ENCODE measurements around the gene ADH5.
"Not testable (repeated sequence)": the region's sequence is repeated elsewhere in the genome, so short reads cannot be mapped to it uniquely, and the experiment has no call there.

ADH5 gene

GRCh38 chr4:99029018-99029735 is 59.4 kb downstream of the ADH5 start:
- no peak for DNase-seq (ENCODE audit: low spot score)

- no peak for DNase-seq (ENCODE audit: low spot score)
These were observed 60.4 kb downstream of the ADH5 start for GRCh38 chr4:99028187-99028586.

DNA sequence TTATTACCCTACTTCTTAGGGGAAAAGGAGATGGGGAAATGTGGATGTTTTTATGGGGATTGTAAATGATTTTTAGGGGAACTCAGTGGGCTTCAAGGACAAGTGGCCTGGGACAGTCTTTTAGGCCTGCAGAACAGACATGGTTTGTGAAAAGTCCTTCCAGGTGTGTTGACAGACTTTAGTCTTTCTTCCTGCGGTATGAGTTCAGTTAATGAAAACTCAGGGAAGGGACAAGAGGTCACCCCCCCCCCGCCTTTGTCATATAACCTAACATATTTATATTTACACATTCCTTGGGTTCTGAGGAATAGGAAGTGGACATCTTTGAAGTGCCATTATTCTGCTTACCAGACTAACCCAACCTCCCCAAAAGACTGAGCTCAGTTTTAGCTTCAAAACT is 61.3 kb downstream of the ADH5 start:
- DNase-seq (ENCODE audit: low spot score), result no peak

GRCh38 chr4:99025506-99025905 is 63.1 kb downstream of the ADH5 start:
- DNase-seq (ENCODE audit: low spot score), result no peak

DNA sequence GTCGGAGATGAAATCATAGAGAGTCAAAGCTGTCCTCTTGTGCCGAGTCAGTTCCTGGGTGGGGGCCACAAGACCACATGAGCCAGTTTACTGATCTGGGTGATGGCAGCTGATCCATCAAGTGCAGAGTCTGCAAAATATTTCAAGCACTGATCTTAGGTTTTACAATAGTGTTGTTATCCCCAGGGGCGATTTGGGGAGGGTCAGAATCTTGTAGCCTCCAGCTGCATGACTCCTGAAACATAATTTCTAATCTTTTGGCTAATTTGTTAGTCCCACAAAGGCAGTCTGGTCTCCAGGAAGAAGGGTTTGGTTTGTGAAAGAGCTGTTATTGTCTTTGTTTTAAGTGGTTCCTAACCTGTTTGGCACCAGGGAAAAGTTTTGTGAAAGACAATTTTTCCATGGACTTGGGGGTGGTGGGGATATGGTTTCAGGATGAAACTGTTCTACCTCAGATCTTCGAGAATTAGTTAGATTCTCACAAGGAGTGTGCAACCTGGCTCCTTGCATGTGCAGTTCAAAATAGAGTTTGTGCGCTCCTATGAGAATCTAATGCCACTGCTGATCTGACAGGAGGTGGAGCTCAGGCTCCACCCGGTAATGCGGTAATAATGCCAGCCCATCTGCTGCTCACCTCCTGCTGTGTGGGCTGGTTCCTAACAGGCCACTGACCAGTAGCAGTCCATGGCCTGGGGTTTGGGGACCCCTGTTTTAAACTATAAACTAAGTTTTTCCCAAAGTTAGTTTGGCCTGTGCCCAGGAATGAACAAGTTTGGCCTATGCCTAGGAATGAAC is 63.9 kb downstream of the ADH5 start:
- no peak for DNase-seq (ENCODE audit: low spot score)

- DNase-seq (ENCODE audit: low spot score), result not testable (repeated sequence)
These were observed 64.8 kb downstream of the ADH5 start for GRCh38 chr4:99023800-99024251.

DNA sequence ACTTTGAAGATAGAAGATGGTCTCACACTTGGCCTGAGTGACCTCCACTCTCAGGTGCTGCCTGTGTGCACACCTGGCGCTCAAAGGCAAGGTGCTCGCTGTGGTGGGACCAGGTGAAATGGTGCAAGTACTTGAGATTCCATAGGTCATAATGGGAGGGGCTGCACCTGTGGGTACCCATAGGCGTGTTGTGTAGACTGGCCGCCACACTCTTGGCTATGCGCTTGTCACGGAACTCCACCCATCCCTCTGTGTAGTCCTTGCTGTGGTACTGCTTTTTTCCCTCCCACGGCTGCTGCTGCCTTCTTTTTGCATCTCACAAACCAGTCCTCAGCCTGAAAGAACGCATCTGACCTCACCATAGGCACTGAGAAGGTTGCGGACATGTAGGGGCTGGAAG is 66.0 kb downstream of the ADH5 start:
- no peak for DNase-seq (ENCODE audit: low spot score)

GRCh38 chr4:99021386-99021785 is 67.2 kb downstream of the ADH5 start:
- DNase-seq (ENCODE audit: low spot score), result no peak

All from activated CD4-positive, alpha-beta T cell treated with anti-CD3 and anti-CD28 coated beads, Interleukin-2, Interleukin-4, amounts not matched to agents 100 ng/mL and 50 ng/mL, durations not matched to agents 16 hours and 8 hours (primary cell).